A549 (cell line): ENCODE results near the gene DGKE. TPM values are rescaled to one million over a fixed set of nuclear protein-coding genes. Genes with fewer than 3 reads are reported as not detected.
A peak's percentile ranks its signal among the peaks of the same experiment; 100 is the strongest.

Source experiments
- ATAC-seq, 2 experiments: fragments of 200-7000 bp in 1 of 2; fragments of >200 bp in 1 of 2; cut with Nextera tagmentation in 1 of 2; cut with Tn5 transposase in 1 of 2; 3 replicates each; pipeline versions ENCODE4 v1.8.0 to v1.9.1; 2018 to 2020; ENCODE audit warnings: mild to moderate bottlenecking in 1 of 2, moderate library complexity in 1 of 2
- CTCF ChIA-PET: fragments of 300-600 bp; sonication (Branson Sonifier 250); formaldehyde crosslinking; extraction: SDS; loops from one replicate; lab custom pipeline; 2021; ENCODE audit warnings: antibody characterized with exemption, inconsistent platforms; lab: Yijun Ruan, JAX
- POLR2A ChIA-PET: fragments of 350-600 bp; formaldehyde crosslinking; extraction: SDS; loops from one replicate; lab custom pipeline; 2021; ENCODE audit warnings: antibody characterized with exemption, inconsistent platforms; lab: Yijun Ruan, JAX
- DNase-seq, 2 experiments: peaks; one replicate each; pipeline versions ENCODE4 v3.0.0 to v3.0.0-alpha.2; 2011 to 2016; ENCODE audit warnings: low read depth in 1 of 2, low spot score in 1 of 2
- FAIRE-seq: peaks from 2 replicates; lab custom pipeline; 2011; peaks lifted over from hg19 to GRCh38; lab: Jason Lieb, UNC
- H3K27ac ChIP-seq, 2 experiments: fragments of >200 bp; sonication (Bioruptor Twin); formaldehyde crosslinking; 3 replicates each; pipeline ENCODE4 v1.5.1; 2016 to 2017
- H3K4me1 ChIP-seq: fragments of >200 bp; sonication (Bioruptor Twin); formaldehyde crosslinking; 3 replicates; pipeline ENCODE4 v1.6.1; 2016
- H3K4me2 ChIP-seq: fragments of >200 bp; sonication (Bioruptor Twin); formaldehyde crosslinking; 3 replicates; pipeline ENCODE4 v1.6.1; 2016
- H3K4me3 ChIP-seq: fragments of >200 bp; sonication (Bioruptor Twin); formaldehyde crosslinking; 3 replicates; pipeline ENCODE4 v1.5.1; 2016
- H3K9me3 ChIP-seq: fragments of >200 bp; sonication (Bioruptor Twin); formaldehyde crosslinking; 3 replicates; pipeline ENCODE4 v1.6.1; 2016
- BCL3 ChIP-seq: fragments of >200 bp; sonication (Bioruptor Twin); formaldehyde crosslinking; IDR thresholded peaks from 3 replicates; pipeline ENCODE4 v1.6.1; 2016
- CBX2 ChIP-seq: fragments of 200-600 bp; sonication (generic); IDR thresholded peaks from 2 replicates; pipeline ENCODE4 v1.6.1; 2016; ENCODE audit warnings: low read depth, mild to moderate bottlenecking, borderline replicate concordance
- CEBPB ChIP-seq, 2 experiments: fragments of >200 bp in 1 of 2; sonication (Bioruptor Twin) in 1 of 2; formaldehyde crosslinking in 1 of 2; IDR thresholded peaks; 2 replicates each; pipeline ENCODE4 v1.6.1; 2012 to 2016
- CHD4 ChIP-seq: fragments of 200-600 bp; sonication (generic); IDR thresholded peaks from 2 replicates; pipeline ENCODE4 v1.6.1; 2016; ENCODE audit warnings: antibody characterized with exemption, mild to moderate bottlenecking, borderline replicate concordance
- EP300 ChIP-seq, 2 experiments: fragments of >200 bp; sonication (Bioruptor Twin); formaldehyde crosslinking; IDR thresholded peaks; 2 replicates in 1 of 2; 3 replicates in 1 of 2; pipeline ENCODE4 v1.6.1; 2016 to 2017
- FOXS1 ChIP-seq: fragments of 250-450 bp; sonication (Bioruptor Pico); IDR thresholded peaks from 2 replicates; pipeline ENCODE4 v1.5.0; 2020; ENCODE audit warnings: mild to moderate bottlenecking, moderate library complexity
- HEYL ChIP-seq: fragments of 250-450 bp; sonication (Bioruptor Pico); IDR thresholded peaks from 2 replicates; pipeline ENCODE4 v1.8.0; 2021; ENCODE audit warnings: mild to moderate bottlenecking, moderate library complexity
- KDM1A ChIP-seq: fragments of 200-600 bp; sonication (generic); IDR thresholded peaks from 2 replicates; pipeline ENCODE4 v1.6.1; 2016; ENCODE audit warnings: low read depth, mild to moderate bottlenecking
- MAFK ChIP-seq: fragments of 450-650 bp; IDR thresholded peaks from 2 replicates; pipeline ENCODE4 v1.6.1; 2014; ENCODE audit not compliant: partially characterized antibody
- REST ChIP-seq: fragments of 200-600 bp; sonication (generic); IDR thresholded peaks from 2 replicates; pipeline ENCODE4 v1.6.1; 2016; ENCODE audit warnings: antibody characterized with exemption, mild to moderate bottlenecking, moderate library complexity
- SMC3 ChIP-seq: fragments of >200 bp; sonication (Bioruptor Twin); formaldehyde crosslinking; IDR thresholded peaks from 3 replicates; pipeline ENCODE4 v1.6.1; 2018; ENCODE audit warnings: inconsistent platforms
- TFCP2L1 ChIP-seq: fragments of 250-450 bp; sonication (Bioruptor Pico); IDR thresholded peaks from 2 replicates; pipeline ENCODE4 v1.5.0; 2021; ENCODE audit warnings: mild to moderate bottlenecking
- TP53 ChIP-seq: fragments of 250-450 bp; sonication (Bioruptor Pico); IDR thresholded peaks from 2 replicates; pipeline ENCODE4 v1.5.0; 2021; ENCODE audit warnings: mild to moderate bottlenecking, moderate library complexity
- ZC3H11A ChIP-seq: fragments of 450-650 bp; IDR thresholded peaks from 2 replicates; pipeline ENCODE4 v1.6.1; 2014; ENCODE audit warnings: antibody characterized with exemption, mild to moderate bottlenecking
- ZFP36 ChIP-seq: fragments of 450-650 bp; IDR thresholded peaks from 2 replicates; pipeline ENCODE4 v1.6.1; 2014; ENCODE audit warnings: borderline replicate concordance; ENCODE audit not compliant: partially characterized antibody
- WGBS: methylation state at CpG from one replicate; pipeline ENCODE4 v1.1.6; 2017; ENCODE audit errors: missing lambda C conversion rate; 5-methylcytosine and 5-hydroxymethylcytosine counted together
- polyA plus RNA-seq, 4 experiments: library from polyadenylated mRNA; depleted of rRNA in 3 of 4; stranded (reverse); fragments of >200 nt; fragmentation: RNase III in 1 of 4; extraction: RNeasy Plus Mini Kit Qiagen cat#74134 plus additional on column Dnase treatment in 1 of 4; gene quantifications; 2 replicates in 3 of 4; 3 replicates in 1 of 4; pipeline ENCODE4 v1.2.3, GENCODE V29; 2011 to 2017

DGKE gene
- polyA plus RNA-seq, 2 of the 4 experiments (the other 2 are of a cell fraction): 3.4 to 4.6 TPM

- peaks cover 14% of the 10 kb centered on the region for H3K4me1 ChIP-seq
- H3K4me2 ChIP-seq: no peak overlapping the region
- ChIA-PET CTCF (interaction anchor here (1.7 to 17.5 kb wide), 3 partner anchors 9 to 123 kb away, joined by 4 to 283 read pairs (median 7); no protein-coding TSS in a partner anchor), POLR2A (no interaction called here)
- WGBS: 81% methylated on average over 2 of the region's 2 CpGs
- no peak overlapping the region for H3K27ac ChIP-seq
- no peaks in the 10 kb centered on the region for H3K9me3 ChIP-seq
- no peak overlapping the region for H3K4me3 ChIP-seq
- DNase-seq (no peak), ATAC-seq (no peak), FAIRE-seq (no peak)
- TF ChIP-seq TP53 (no peak), EP300 (IDR thresholded peaks at IDR 0.05) (no peak), ZC3H11A (no peak), CBX2 (no peak)
Measured at GRCh38 chr17:56823848-56824247, 10.1 kb upstream of the DGKE start.

- H3K4me3 ChIP-seq: no peak overlapping the region
- 0 out of 4 replicates have a peak, but pooled peaks of 1 of the 2 experiments have one; percentile 27 for TF ChIP-seq CEBPB (IDR thresholded peaks at IDR 0.05)
- TF ChIP-seq REST: no peak
- peaks cover 14% of the 10 kb centered on the region for H3K4me1 ChIP-seq
- WGBS: 70% methylated on average over 1 of the region's 1 CpG
- CTCF ChIA-PET: interaction anchor here (1.7 to 17.5 kb wide), 4 partner anchors 8 to 123 kb away, joined by 4 to 283 read pairs (median 8); no protein-coding TSS in a partner anchor
- H3K9me3 ChIP-seq: no peaks in the 10 kb centered on the region
- FAIRE-seq: no peak
- no peak for ATAC-seq
- DNase-seq: no peak
- H3K4me2 ChIP-seq: no peak overlapping the region
- no peak overlapping the region; a peak in 1 of 6 replicates for H3K27ac ChIP-seq
- POLR2A ChIA-PET: interaction anchor here (0.6 kb wide), 1 partner anchor 890 kb away, joined by 3 read pairs; no protein-coding TSS in a partner anchor
Measured at GRCh38 chr17:56824503-56824902, 9.4 kb upstream of the DGKE start.

- Histone ChIP-seq H3K4me2 (no peak overlapping the region), H3K4me3 (no peak overlapping the region), H3K4me1 (peaks cover 11% of the 10 kb centered on the region; the same call in 2 of the 3 replicates), H3K27ac (no peak overlapping the region), H3K9me3 (no peaks in the 10 kb centered on the region)
- TF ChIP-seq EP300 (IDR thresholded peaks at IDR 0.05) (no peak), SMC3 (no peak), ZC3H11A (no peak), CHD4 (0 out of 2 replicates have a peak, but pooled peaks have one; percentile 55), HEYL (CRISPR knock-in tag) (no peak), MAFK (no peak), FOXS1 (no peak), KDM1A (peak; percentile 73), TFCP2L1 (CRISPR knock-in tag) (no peak), ZFP36 (peak; percentile 54), BCL3 (no peak)
- no peak for DNase-seq
- POLR2A ChIA-PET: interaction anchor here (0.8 kb wide), 1 partner anchor 87 kb away, joined by 4 read pairs; the partner anchor contains the start of gene TRIM25
- WGBS: 92% methylated on average over 4 of the region's 4 CpGs
- CTCF ChIA-PET: interaction anchor here (0.6 to 17.5 kb wide), 7 partner anchors 7 to 1604 kb away, joined by 3 to 283 read pairs (median 4); no protein-coding TSS in a partner anchor
- ATAC-seq: no peak
- FAIRE-seq: no peak
Measured at GRCh38 chr17:56826611-56827414, 7.1 kb upstream of the DGKE start.
